Non-pigmented ciliary epithelial cell (primary cell): ENCODE measurements around the gene GRAMD1C.

ENCODE experiments used
- DNase-seq: peaks from one replicate; pipeline ENCODE4 v3.0.0-alpha.2; 2010; ENCODE audit warnings: low read depth

GRAMD1C gene

DNA sequence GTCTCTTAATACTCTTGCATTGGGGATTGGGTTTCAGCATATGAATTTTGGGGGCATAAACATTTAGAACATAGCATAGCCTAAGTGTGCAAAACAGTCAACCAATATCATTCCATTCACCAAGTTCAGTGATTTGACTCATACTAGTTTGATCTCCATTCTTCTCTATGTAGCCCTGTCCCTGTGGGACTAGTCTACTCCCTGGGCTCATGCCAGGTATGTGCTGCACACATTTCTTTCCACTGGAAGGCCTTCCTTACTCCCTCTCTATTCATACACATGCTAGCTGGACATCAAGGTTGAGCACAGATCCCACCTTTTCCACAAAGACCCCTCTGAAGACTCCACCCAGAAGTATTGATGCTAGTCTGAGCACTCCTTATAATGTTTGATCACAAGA, 114.3 kb downstream of the GRAMD1C start:
- no peak for DNase-seq

DNA sequence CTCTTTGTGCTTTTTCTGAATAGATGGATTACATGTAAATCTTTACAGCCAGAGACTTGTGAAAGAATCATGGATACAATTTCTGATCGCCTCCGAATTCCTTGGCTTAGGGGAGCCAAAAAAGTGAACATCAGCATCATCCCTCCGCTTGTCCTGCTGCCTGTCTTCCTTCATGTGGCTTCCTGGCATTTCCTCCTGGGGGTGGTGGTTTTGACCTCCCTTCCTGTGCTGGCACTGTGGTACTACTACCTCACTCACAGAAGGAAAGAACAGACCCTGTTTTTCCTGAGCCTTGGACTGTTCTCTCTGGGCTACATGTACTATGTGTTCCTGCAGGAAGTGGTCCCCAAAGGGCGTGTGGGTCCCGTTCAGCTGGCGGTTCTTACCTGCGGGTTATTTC, 115.1 kb downstream of the GRAMD1C start:
- no peak for DNase-seq

DNA sequence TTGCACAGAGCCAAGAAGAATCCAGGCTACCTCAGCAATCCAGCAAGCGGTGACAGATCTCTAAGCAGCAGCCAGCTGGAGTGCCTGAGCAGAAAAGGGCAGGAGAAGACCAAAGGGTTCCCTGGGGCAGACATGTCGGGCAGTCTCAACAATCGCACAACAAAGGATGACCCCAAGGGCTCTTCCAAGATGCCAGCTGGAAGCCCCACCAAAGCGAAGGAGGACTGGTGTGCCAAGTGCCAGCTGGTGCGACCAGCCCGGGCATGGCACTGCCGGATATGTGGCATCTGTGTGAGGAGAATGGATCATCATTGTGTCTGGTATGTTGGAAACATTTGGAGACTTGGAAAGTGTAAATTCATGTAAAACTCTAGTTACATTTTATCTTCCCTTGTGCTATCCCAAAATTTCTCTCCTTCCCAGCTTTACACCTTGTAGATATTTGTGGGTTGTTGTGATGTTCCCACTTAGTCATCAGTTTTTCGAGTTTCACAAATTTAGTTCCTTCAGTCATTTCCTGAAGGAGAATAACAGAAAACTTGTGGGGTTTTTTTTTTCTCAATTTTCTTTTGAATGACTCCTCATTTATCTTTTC, 115.6 kb downstream of the GRAMD1C start:
- no peak for DNase-seq

GRCh38 chr3:113963879-113964278, 125.3 kb downstream of the GRAMD1C start:
- no peak for DNase-seq

GRCh38 chr3:113966172-113966571, 127.6 kb downstream of the GRAMD1C start:
- no peak for DNase-seq

DNA sequence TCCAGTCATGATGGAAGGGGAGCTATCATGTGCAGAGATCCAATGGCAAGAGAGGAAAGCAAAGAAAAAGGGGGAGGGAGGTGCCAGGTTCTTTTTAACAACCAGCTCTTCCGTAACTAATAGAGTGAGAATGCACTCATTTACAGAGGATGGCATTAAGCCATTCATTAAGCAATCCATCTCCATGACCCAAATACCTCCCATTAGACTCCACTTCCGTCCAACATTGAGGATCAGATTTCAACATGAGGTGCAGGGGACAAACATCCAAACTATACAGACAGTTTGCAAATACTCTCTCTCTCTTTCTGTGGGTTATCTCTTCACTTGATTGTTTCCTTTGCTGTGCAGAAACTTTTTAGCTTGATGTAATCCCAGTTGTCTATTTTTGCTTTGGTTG, 130.4 kb downstream of the GRAMD1C start:
- no peak for DNase-seq

GRCh38 chr3:113977822-113978221, 139.2 kb downstream of the GRAMD1C start:
- no peak for DNase-seq

DNA sequence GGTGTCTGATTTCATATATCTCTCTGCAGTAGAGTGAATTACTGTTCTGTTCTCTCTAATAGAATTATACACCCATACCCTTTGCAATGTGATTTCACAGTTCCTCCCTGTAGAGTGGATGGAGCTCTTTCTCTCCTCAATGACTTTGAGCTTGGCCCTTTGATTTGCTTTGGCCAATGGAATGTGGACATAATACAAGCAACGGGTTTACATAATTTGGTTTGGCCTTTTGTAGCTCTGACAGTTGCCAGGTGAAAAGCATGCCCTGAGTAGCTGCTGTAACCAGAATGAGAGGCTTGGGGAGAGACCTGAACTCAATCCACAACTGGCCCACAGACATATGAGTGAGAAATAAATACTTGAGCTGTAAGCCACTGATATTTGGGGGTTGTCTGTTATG, 141.3 kb downstream of the GRAMD1C start:
- DNase-seq = no peak

GRCh38 chr3:113981803-113982202, 143.2 kb downstream of the GRAMD1C start:
- DNase-seq = no peak

DNA sequence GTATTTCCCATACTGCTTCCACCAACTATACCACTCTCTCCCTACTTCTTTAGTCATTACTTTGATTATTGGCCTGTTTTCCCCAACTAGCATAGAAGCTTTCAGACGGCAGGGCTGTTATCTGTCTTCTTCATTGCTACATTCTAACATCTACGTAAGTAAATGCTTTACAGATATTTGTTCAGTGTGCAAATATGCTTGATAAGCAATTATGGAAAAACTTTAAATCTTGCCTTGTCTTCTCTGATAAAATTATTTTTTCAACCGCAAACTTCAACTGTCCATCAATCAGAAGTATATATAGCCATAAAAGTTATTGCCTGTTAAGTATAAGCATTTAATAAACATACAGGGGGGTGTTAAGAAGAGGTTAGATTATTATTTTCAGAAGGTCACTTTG, 145.0 kb downstream of the GRAMD1C start:
- no peak for DNase-seq

- DNase-seq = no peak
Observed at GRCh38 chr3:113985541-113985940, 147.0 kb downstream of the GRAMD1C start.
